Fibroblast of pulmonary artery (primary cell): Measurements from ENCODE around the gene DENND5A.
"Not testable (repeated sequence)": the region's sequence is repeated elsewhere in the genome, so short reads cannot be mapped to it uniquely, and the experiment has no call there.

Experiments
- DNase-seq: peaks from one replicate; pipeline ENCODE4 v3.0.0-alpha.2; 2010; ENCODE audit warnings: low read depth
- H3K4me3 ChIP-seq: replicated peaks from 2 replicates; pipeline ENCODE4 v1.5.1; 2011; ENCODE audit warnings: low read depth, mild to moderate bottlenecking, control low read depth, low read length, moderate library complexity
- TF ChIP-seq, protein P1 (sequence below): IDR thresholded peaks from 2 replicates; pipeline ENCODE4 v1.5.1; 2011; ENCODE audit warnings: mild to moderate bottlenecking, control low read depth, low read length, inconsistent platforms; ENCODE audit errors: missing control alignments

DENND5A gene

DNA sequence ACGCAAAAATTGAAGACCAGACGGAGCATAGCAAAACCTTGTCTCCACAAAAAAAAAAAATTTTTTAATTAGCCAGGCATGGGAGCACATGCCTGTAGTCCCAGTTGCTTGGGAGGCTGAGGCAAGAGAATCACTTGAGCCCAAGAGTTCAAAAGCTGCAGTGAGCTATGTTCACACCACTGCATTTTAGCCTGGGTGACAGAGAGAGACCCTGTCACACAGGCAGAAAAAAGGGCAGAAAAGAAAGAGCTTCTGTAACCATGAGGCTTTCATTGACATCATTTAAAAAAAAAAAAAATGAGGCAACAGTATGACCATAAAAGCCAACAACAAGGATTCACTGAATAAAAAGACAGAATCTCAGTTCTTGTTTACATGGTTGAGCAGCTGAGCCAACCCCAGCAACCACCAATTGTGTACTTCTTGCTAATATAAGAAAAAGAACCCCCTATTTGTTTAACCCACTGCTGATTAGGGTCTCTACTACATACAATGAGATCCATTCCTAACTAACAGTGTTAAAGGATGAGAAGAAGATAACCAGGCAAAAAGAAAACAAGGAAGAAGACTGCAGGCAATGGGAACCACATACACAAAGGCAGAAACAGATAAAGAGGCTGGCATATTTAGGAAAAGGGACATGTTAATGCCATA, 87.6 kb downstream of the DENND5A start:
- DNase-seq: no peak
- no peak overlapping the region for H3K4me3 ChIP-seq
- TF ChIP-seq, protein P1, sequence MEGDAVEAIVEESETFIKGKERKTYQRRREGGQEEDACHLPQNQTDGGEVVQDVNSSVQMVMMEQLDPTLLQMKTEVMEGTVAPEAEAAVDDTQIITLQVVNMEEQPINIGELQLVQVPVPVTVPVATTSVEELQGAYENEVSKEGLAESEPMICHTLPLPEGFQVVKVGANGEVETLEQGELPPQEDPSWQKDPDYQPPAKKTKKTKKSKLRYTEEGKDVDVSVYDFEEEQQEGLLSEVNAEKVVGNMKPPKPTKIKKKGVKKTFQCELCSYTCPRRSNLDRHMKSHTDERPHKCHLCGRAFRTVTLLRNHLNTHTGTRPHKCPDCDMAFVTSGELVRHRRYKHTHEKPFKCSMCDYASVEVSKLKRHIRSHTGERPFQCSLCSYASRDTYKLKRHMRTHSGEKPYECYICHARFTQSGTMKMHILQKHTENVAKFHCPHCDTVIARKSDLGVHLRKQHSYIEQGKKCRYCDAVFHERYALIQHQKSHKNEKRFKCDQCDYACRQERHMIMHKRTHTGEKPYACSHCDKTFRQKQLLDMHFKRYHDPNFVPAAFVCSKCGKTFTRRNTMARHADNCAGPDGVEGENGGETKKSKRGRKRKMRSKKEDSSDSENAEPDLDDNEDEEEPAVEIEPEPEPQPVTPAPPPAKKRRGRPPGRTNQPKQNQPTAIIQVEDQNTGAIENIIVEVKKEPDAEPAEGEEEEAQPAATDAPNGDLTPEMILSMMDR: no peak

DNA sequence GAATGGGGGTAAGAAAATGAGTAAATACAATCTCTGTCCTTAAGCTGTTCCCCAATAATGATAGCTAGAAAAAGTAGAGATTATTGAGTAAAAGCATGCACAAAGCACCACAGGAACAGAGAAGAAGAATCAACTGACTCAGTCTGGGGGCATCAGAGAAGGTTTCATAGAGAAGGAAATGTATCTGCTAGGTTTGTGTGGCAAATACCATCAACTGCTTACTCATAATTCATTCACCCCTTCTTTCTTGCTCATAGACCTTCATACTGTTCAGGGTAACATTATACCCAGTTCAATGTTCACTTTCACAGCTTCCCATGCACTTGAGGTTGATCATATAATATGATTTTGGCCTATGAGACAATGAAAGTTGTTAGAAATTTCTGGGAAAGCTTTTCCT, 88.6 kb downstream of the DENND5A start:
- TF ChIP-seq, protein P1: no peak
- DNase-seq: no peak
- no peak overlapping the region for H3K4me3 ChIP-seq

DNA sequence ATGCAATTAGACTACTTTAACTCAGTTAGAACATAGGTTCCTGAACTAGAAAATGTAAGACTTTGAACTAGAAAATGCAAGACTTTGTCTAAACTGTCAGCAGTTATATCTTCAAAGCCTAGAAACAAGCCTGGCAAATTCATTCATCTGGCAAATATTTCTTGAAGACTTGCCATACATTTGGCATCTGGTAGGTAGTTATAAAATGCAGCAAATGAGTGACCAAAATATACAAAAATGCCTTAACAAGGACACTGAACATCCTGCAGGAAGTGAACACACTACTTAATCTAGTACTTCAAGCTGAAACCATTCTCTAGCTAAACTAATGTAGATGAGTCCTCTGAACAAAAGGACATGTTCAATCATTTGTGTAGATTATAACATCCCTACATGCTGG, 89.0 kb downstream of the DENND5A start:
- DNase-seq: no peak
- no peak overlapping the region for H3K4me3 ChIP-seq
- TF ChIP-seq, protein P1: no peak

DNA sequence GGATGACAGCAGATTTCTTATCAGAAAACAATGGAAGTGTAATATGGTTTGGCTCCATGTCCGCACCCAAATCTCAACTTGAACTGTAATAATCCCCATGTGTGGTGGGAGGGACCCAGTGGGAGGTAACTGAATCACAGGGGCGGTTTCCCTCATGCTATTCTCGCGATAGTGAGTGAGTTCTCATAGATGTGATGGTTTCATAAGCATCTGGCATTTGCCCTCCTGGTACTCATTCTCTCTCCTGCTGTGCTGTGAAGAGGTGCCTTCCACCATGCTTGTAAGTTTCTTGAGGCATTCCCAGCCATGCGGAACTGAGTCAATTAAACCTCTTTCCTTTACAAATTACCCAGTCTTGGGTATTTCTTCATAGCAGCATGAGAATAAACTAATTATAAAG, 92.8 kb downstream of the DENND5A start:
- TF ChIP-seq, protein P1: no peak
- H3K4me3 ChIP-seq: no peak overlapping the region
- DNase-seq: no peak

DNA sequence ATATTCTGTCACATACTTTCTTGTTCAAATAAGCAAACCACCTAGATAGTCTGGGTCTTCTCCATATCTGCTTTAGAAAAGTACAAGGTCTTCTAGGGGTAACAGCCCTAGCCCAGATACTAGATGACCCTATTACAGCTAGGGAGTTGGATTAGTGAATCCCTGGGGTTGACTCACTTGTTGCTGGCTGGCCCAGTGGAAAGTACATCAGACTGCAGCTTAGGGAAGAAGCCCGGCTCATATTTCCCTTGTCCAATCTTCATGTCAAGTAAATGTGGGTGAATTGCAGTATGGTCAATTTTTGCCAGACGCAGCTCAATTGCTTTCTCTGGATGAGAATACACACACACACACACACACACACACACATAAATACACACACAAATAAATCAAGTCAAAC, 94.7 kb downstream of the DENND5A start:
- peak; percentile 55 for DNase-seq
- TF ChIP-seq, protein P1: no peak
- no peak overlapping the region for H3K4me3 ChIP-seq

DNA sequence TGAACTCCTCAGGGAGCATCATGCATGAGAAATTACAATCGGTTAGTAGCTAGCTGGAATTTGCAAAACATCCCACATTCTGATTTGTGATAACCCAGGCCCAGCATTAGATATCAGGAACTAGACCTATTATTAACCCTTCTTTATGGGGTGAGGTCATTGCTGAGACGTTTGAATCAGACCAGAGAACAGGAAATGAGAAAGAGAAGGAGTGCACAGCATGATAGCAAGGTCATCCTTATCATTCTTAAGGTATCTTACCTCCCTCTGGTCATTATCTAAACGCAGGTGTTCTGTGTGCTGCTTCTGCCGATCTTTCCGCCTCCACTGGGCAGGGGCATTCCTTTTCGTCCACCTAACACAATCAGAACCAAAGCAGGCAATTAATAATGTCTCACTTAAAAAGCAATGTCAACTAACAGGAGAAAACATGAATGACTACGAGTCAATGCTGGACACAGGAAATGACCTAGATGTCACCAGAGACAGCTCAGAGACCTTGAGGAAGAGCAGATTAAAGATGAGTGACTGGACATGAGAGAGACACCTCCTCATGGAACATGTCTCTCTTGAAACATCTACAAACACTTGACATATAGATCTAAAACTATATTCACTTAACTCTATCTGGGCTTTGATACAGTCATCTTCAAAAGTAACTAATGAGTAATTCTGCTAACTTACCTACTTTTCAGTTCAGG, 95.4 kb downstream of the DENND5A start:
- DNase-seq: no peak
- no peak overlapping the region for H3K4me3 ChIP-seq
- TF ChIP-seq, protein P1: no peak

DNA sequence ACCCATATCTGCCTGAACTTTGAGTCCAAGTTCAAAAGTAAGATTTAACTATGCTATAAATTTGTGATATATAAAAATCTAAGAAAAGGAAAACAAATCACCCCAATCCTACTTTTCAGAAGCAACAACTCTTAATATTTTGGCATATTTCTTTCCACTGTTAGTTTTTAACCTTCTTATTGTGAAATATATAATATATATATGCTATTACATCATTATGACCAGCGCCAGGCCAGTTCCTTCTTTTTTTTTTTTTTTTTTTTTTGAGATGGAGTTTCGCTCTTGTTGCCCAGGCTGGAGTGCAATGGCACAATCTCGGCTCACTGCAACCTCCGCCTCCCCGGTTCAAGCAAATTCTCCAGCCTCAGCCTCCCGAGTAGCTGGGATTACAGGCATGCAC, 103.2 kb downstream of the DENND5A start:
- H3K4me3 ChIP-seq, DNase-seq: not testable (repeated sequence)
